ENCODE results near the gene GLDN.
"Not testable (repeated sequence)": the region's sequence is repeated elsewhere in the genome, so short reads cannot be mapped to it uniquely, and the experiment has no call there.

Gene GLDN

GRCh38 chr15:51446029-51446744, 104.7 kb downstream of the GLDN start:
- not testable (repeated sequence) for DNase-seq

DNA sequence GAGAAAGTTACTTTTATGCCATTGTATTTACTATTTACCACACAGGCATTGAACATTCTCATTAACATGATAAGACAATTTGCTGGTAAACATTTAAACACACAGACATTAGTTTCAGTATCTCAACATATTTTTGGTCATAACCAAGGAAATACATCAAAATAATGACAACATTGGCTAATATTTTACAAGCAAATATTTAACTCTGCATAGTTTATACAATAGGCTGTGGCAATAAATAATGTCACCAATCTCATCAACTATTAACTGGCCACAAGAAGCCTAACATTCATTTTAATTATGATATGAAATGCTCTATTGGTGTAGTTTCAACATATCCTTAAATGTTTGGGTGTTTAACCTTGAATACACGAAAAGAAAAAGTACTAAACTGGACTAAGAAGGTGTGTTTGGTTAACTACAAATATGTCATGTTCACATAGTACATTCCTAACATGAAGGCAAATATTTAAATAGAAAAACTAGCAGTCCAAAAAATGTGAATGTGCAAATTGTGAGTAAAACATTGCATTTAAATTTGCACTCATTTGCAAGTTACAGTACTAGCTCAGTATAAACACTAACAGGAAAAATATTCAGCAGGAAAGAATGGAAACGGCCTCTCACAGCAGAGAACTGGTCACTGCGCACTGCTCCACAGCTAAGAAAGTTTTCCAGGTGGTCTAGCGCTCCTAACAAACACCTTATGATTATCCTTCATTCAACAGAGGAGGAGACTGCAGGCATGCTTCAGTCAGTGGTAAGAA, 106.6 kb downstream of the GLDN start:
- no peak for DNase-seq

DNA sequence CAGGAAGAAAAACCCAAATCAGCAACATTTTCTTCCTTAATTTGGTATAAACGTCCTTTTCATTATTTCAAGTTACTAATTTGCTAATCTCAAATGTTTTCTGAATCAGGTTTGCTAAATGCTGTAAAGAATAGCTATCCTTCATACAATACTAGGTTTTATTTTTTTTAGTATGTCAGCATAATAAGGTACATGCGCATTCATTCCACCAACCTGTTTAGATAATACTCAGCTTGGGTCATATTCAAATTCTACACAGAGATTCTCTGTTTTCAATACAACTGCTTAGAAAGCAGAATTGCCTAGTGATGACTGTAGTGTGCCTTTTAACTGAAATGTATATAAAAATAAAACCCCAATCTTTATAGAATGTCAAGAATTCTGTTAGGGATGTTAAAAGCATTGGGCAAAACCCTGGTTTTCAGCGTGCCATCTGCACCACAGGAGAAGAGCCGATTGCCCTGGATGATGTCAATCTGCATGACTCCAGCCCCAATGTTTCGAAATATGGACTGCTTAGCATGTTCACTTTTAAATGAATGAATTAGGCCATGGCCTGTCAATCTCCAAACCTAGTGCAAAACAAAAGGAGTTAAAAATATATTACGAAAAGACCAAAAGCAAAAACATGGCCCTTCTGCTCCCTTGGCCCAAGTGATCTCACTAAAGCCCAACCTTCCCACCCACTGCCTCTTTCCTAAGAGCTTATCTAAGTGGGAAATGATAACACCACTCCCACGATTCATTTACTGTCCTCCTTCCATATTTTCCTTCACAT, 107.4 kb downstream of the GLDN start:
- no peak for DNase-seq

GRCh38 chr15:51450001-51450400, 108.5 kb downstream of the GLDN start:
- no peak for DNase-seq

Data from fibroblast of skin of back (primary cell).